Activated B cell treated with CpG ODN at 0.5 μM for 24 hours (primary cell): Measurements from ENCODE around the gene CBFA2T2. TPM values are rescaled to one million over a fixed set of nuclear protein-coding genes. Genes with fewer than 3 reads are reported as not detected.
"Not testable (repeated sequence)": the region's sequence is repeated elsewhere in the genome, so short reads cannot be mapped to it uniquely, and the experiment has no call there.

ENCODE experiments used
- ATAC-seq: fragments of 200-7000 bp; cut with Tn5 transposase; one replicate; pipeline ENCODE4 v1.10.0; 2021; ENCODE audit warnings: low read depth, mild to moderate bottlenecking, moderate library complexity
- CTCF ChIA-PET: fragments of 350-600 bp; sonication (Branson Sonifier 250); formaldehyde crosslinking; loops from one replicate; lab custom pipeline; 2021; ENCODE audit warnings: antibody characterized with exemption; lab: Charles Lee
- POLR2A ChIA-PET: fragments of 350-600 bp; sonication (Branson Sonifier 250); formaldehyde crosslinking; loops from one replicate; lab custom pipeline; 2021; ENCODE audit warnings: antibody characterized with exemption; lab: Charles Lee
- DNase-seq: peaks from one replicate; pipeline ENCODE4 v3.0.0; 2022
- H3K27ac Mint-ChIP-seq: one replicate; pipeline ENCODE4 v1.8.0; 2020; ENCODE audit warnings: mixed read lengths
- H3K27me3 Mint-ChIP-seq: one replicate; pipeline ENCODE4 v1.8.0; 2021; ENCODE audit warnings: mixed read lengths
- H3K36me3 Mint-ChIP-seq: one replicate; pipeline ENCODE4 v1.8.0; 2021; ENCODE audit warnings: low read depth, mixed read lengths
- H3K4me1 Mint-ChIP-seq: one replicate; pipeline ENCODE4 v1.8.0; 2021; ENCODE audit warnings: mixed read lengths
- H3K4me3 Mint-ChIP-seq: one replicate; pipeline ENCODE4 v1.8.0; 2020; ENCODE audit warnings: mild to moderate bottlenecking, mixed read lengths
- H3K9me3 Mint-ChIP-seq: one replicate; pipeline ENCODE4 v1.8.0; 2020; ENCODE audit warnings: mixed read lengths
- CTCF ChIP-seq: fragments of 200-600 bp; IDR thresholded peaks from one replicate; pipeline ENCODE4 v1.8.0; 2022; ENCODE audit warnings: antibody characterized with exemption, mild to moderate bottlenecking
- intact Hi-C: fragments of 100-400 bp; cut with micrococcal nuclease; formaldehyde crosslinking; loops from one replicate; pipeline ENCODE4 v1.15.1; 2024
- total RNA-seq: library from RNA; stranded (reverse); gene quantifications from 2 replicates; pipeline ENCODE4 v1.2.3, GENCODE V29; 2022

Gene CBFA2T2
- total RNA-seq, 1 donor from 2014 or later, result 15.8 TPM

DNA sequence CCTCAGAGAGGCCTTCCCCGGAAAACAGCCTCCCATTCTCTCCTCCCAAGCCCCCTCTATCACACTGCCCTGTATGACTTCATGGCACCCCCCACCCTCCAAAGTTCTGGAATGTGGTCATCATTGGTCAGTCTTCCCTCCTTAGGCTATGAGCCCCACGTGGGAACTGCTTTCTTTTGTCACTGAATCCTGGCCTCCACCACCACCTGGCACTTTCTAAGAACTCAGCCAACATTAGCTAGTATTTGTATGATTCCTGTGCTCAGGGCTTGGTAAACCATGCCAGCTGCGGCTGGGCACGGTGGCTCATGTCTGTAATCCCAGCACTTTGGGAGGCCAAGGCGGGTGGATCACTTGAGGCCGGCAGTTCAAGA is 204.7 kb downstream of the CBFA2T2 start:
- TF ChIP-seq CTCF, result no peak
- Mint-ChIP-seq H3K36me3 (no peaks in the 10 kb centered on the region), H3K27ac (no peak overlapping the region), H3K27me3 (no peaks in the 10 kb centered on the region), H3K4me1 (no peaks in the 10 kb centered on the region), H3K9me3 (peaks cover 2% of the 10 kb centered on the region), H3K4me3 (no peak overlapping the region)
- DNase-seq, result no peak
- no peak for ATAC-seq
- intact Hi-C loops, result no loop called here
- CTCF ChIA-PET, result no interaction called here
- POLR2A ChIA-PET, result interaction anchor here (0.5 to 0.7 kb wide), 3 partner anchors 26 to 81 kb away, joined by 3 to 7 read pairs (median 5); no protein-coding TSS in a partner anchor

GRCh38 chr20:33696448-33696847 is 206.6 kb downstream of the CBFA2T2 start:
- no peaks in the 10 kb centered on the region for H3K4me1 Mint-ChIP-seq
- H3K27me3 Mint-ChIP-seq, result no peaks in the 10 kb centered on the region
- no peak overlapping the region for H3K4me3 Mint-ChIP-seq
- no peak for ATAC-seq
- POLR2A ChIA-PET, result no interaction called here
- H3K36me3 Mint-ChIP-seq, result no peaks in the 10 kb centered on the region
- peaks cover 2% of the 10 kb centered on the region for H3K9me3 Mint-ChIP-seq
- no peak for DNase-seq
- no peak overlapping the region for H3K27ac Mint-ChIP-seq
- intact Hi-C loops, result no loop called here
- CTCF ChIA-PET, result no interaction called here
- no peak for TF ChIP-seq CTCF

GRCh38 chr20:33697129-33697528 is 207.2 kb downstream of the CBFA2T2 start:
- Mint-ChIP-seq H3K9me3 (peaks cover 2% of the 10 kb centered on the region), H3K27me3 (no peaks in the 10 kb centered on the region), H3K4me1 (no peaks in the 10 kb centered on the region), H3K36me3 (no peaks in the 10 kb centered on the region), H3K4me3 (no peak overlapping the region), H3K27ac (no peak overlapping the region)
- intact Hi-C loops, result no loop called here
- TF ChIP-seq CTCF, result no peak
- CTCF ChIA-PET, result no interaction called here
- DNase-seq (no peak), ATAC-seq (no peak)
- POLR2A ChIA-PET, result no interaction called here

DNA sequence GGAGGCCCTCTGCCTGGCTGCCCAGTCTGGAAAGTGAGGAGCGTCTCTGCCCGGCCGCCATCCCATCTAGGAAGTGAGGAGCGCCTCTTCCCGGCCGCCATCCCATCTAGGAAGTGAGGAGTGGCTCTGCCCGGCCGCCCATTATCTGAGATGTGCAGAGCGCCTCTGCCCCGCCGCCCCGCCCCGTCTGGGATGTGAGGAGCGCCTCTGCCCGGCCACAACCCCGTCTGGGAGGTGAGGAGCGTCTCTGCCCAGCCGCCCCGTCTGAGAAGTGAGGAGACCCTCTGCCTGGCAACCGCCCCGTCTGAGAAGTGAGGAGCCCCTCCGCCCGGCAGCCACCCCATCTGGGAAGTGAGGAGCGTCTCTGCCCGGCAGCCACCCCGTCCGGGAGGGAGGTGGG is 209.1 kb downstream of the CBFA2T2 start:
- H3K4me1 Mint-ChIP-seq, DNase-seq, H3K36me3 Mint-ChIP-seq, POLR2A ChIA-PET, H3K9me3 Mint-ChIP-seq, H3K27me3 Mint-ChIP-seq, H3K27ac Mint-ChIP-seq, intact Hi-C loops, ATAC-seq, CTCF ChIA-PET, H3K4me3 Mint-ChIP-seq: not testable (repeated sequence)

Other genes starting within 250 kb of the CBFA2T2 start
- gene BPIFB1, start 206.9 kb upstream of the CBFA2T2 start, total RNA-seq, result not detected in 2 replicates
- gene CDK5RAP1, start 88.6 kb upstream of the CBFA2T2 start, total RNA-seq, result 44.2 and 50.5 TPM in 2 replicates
- 1.7 and 2.0 TPM in 2 replicates for gene SNTA1, start 46.3 kb upstream of the CBFA2T2 start, total RNA-seq
- gene C20orf144, start 172.2 kb downstream of the CBFA2T2 start, total RNA-seq, result 0.20 and 0.27 TPM in 2 replicates
- 2.8 and 3.9 TPM in 2 replicates for gene ACTL10, start 176.8 kb downstream of the CBFA2T2 start, total RNA-seq
- 7.5 and 8.4 TPM in 2 replicates for gene NECAB3, start 184.3 kb downstream of the CBFA2T2 start, total RNA-seq
- 6.7 and 8.9 TPM in 2 replicates for gene E2F1, start 196.3 kb downstream of the CBFA2T2 start, total RNA-seq
- gene PXMP4, start 230.2 kb downstream of the CBFA2T2 start, total RNA-seq, result 6.8 and 7.7 TPM in 2 replicates
- gene ZNF341, start 241.9 kb downstream of the CBFA2T2 start, total RNA-seq, result 9.2 and 10.1 TPM in 2 replicates